K562 (cell line): Measurements from ENCODE around the gene NAA38.

Source experiments
- BACH1 ChIP-seq: fragments of 200-800 bp; sonication (Bioruptor generic); IDR thresholded peaks from 2 replicates; pipeline ENCODE4 v1.6.1; 2016; ENCODE audit warnings: missing genetic modification characterization, missing compliant biosample characterization
- E2F3 ChIP-seq: fragments of 250-450 bp; sonication (Bioruptor Pico); IDR thresholded peaks from 2 replicates; pipeline ENCODE4 v1.4.0; 2020; ENCODE audit warnings: mild to moderate bottlenecking
- EP300 ChIP-seq: IDR thresholded peaks from 2 replicates; pipeline ENCODE4 v1.6.1; 2012; ENCODE audit warnings: low read length, improper control_type of control experiment
- GATA2 ChIP-seq: sonication (generic); formaldehyde crosslinking; IDR thresholded peaks from 2 replicates; pipeline ENCODE4 v1.4.0; 2020; ENCODE audit warnings: mild to moderate bottlenecking, missing genetic modification reagents
- MAFG ChIP-seq: fragments of 450-650 bp; conservative IDR thresholded peaks from 2 replicates; pipeline ENCODE4 v1.6.1; 2016; ENCODE audit warnings: missing genetic modification characterization, missing compliant biosample characterization
- TF ChIP-seq, protein P1 (sequence below): sonication (generic); formaldehyde crosslinking; IDR thresholded peaks from 2 replicates; pipeline ENCODE4 v1.5.0; 2020; ENCODE audit warnings: missing genetic modification reagents
- TF ChIP-seq, protein P2 (sequence below): sonication (generic); formaldehyde crosslinking; IDR thresholded peaks from 2 replicates; pipeline ENCODE4 v1.8.0; 2022; ENCODE audit warnings: mild to moderate bottlenecking, missing genetic modification reagents
- TF ChIP-seq, protein P3 (sequence below): fragments of 450-650 bp; IDR thresholded peaks from 2 replicates; pipeline ENCODE4 v1.6.1; 2016
- TF ChIP-seq, protein P4 (sequence below): fragments of 200-800 bp; sonication (Bioruptor generic); IDR thresholded peaks from 2 replicates; pipeline ENCODE4 v1.6.1; 2017; ENCODE audit warnings: missing genetic modification characterization, missing compliant biosample characterization
- TF ChIP-seq, protein P5 (sequence below): fragments of 450-650 bp; IDR thresholded peaks from 2 replicates; pipeline ENCODE4 v1.6.1; 2018; ENCODE audit warnings: mild to moderate bottlenecking, low read depth; ENCODE audit not compliant: partially characterized antibody
- TF ChIP-seq, protein P6 (sequence below), 3 experiments: IDR thresholded peaks in 2 of 3; conservative IDR thresholded peaks in 1 of 3; 2 replicates each; pipeline ENCODE4 v1.5.1; 2011 to 2012; ENCODE audit warnings: low read length in 3 of 3, mild to moderate bottlenecking in 3 of 3, control low read depth in 2 of 3, improper control_type of control experiment in 1 of 3, inconsistent platforms in 1 of 3, low read depth in 1 of 3, mixed read lengths in 1 of 3, moderate library complexity in 1 of 3; ENCODE audit not compliant: insufficient read depth in 2 of 3

DNA sequence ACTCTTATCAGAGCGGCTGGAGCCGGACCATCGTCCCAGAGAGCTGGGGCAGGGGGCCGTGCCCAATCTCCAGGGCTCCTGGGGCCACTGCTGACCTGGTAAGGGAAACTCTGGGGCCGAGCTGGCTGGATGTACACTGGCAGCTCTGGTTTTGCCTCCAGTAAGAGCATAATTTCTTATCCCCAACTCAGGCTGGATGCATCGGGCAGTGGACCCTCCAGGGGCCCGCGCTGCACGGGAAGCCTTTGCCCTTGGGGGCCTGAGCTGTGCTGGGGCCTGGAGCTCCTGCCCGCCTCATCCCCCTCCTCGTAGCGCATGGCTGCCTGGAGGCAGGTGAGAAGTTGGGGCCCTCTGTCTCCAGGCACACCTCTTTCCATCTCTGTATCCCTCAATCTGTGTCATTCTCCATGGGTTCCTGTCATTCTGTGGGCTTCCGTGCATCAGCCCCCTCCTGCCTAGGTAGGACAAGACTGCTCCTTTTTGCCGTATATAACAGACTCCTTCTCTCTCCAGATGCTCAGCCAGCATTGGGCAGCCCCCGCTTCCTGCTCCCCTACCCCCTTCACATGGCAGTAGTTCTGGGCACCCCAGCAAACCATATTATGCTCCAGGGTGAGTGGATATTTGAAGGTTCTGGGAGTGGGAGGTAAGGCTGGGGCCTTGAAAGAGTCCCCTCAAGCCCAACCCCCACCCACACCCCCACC, 11.8 kb downstream of the NAA38 start:
- TF ChIP-seq, protein P1, sequence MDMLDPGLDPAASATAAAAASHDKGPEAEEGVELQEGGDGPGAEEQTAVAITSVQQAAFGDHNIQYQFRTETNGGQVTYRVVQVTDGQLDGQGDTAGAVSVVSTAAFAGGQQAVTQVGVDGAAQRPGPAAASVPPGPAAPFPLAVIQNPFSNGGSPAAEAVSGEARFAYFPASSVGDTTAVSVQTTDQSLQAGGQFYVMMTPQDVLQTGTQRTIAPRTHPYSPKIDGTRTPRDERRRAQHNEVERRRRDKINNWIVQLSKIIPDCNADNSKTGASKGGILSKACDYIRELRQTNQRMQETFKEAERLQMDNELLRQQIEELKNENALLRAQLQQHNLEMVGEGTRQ (CRISPR knock-in tag), result no peak
- TF ChIP-seq E2F3 (CRISPR knock-in tag), result no peak
- no peak for TF ChIP-seq EP300
- no peak for TF ChIP-seq GATA2
- TF ChIP-seq, protein P2, sequence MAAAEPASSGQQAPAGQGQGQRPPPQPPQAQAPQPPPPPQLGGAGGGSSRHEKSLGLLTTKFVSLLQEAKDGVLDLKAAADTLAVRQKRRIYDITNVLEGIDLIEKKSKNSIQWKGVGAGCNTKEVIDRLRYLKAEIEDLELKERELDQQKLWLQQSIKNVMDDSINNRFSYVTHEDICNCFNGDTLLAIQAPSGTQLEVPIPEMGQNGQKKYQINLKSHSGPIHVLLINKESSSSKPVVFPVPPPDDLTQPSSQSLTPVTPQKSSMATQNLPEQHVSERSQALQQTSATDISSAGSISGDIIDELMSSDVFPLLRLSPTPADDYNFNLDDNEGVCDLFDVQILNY, result no peak
- TF ChIP-seq, protein P3, sequence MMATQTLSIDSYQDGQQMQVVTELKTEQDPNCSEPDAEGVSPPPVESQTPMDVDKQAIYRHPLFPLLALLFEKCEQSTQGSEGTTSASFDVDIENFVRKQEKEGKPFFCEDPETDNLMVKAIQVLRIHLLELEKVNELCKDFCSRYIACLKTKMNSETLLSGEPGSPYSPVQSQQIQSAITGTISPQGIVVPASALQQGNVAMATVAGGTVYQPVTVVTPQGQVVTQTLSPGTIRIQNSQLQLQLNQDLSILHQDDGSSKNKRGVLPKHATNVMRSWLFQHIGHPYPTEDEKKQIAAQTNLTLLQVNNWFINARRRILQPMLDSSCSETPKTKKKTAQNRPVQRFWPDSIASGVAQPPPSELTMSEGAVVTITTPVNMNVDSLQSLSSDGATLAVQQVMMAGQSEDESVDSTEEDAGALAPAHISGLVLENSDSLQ, result no peak
- TF ChIP-seq, protein P4, sequence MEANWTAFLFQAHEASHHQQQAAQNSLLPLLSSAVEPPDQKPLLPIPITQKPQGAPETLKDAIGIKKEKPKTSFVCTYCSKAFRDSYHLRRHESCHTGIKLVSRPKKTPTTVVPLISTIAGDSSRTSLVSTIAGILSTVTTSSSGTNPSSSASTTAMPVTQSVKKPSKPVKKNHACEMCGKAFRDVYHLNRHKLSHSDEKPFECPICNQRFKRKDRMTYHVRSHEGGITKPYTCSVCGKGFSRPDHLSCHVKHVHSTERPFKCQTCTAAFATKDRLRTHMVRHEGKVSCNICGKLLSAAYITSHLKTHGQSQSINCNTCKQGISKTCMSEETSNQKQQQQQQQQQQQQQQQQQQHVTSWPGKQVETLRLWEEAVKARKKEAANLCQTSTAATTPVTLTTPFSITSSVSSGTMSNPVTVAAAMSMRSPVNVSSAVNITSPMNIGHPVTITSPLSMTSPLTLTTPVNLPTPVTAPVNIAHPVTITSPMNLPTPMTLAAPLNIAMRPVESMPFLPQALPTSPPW (CRISPR knock-in tag), result no peak
- TF ChIP-seq, protein P5, sequence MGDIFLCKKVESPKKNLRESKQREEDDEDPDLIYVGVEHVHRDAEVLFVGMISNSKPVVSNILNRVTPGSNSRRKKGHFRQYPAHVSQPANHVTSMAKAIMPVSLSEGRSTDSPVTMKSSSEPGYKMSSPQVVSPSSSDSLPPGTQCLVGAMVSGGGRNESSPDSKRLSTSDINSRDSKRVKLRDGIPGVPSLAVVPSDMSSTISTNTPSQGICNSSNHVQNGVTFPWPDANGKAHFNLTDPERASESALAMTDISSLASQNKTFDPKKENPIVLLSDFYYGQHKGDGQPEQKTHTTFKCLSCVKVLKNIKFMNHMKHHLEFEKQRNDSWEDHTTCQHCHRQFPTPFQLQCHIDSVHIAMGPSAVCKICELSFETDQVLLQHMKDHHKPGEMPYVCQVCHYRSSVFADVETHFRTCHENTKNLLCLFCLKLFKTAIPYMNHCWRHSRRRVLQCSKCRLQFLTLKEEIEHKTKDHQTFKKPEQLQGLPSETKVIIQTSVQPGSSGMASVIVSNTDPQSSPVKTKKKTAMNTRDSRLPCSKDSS, result no peak
- TF ChIP-seq BACH1, result no peak
- TF ChIP-seq, protein P6, sequence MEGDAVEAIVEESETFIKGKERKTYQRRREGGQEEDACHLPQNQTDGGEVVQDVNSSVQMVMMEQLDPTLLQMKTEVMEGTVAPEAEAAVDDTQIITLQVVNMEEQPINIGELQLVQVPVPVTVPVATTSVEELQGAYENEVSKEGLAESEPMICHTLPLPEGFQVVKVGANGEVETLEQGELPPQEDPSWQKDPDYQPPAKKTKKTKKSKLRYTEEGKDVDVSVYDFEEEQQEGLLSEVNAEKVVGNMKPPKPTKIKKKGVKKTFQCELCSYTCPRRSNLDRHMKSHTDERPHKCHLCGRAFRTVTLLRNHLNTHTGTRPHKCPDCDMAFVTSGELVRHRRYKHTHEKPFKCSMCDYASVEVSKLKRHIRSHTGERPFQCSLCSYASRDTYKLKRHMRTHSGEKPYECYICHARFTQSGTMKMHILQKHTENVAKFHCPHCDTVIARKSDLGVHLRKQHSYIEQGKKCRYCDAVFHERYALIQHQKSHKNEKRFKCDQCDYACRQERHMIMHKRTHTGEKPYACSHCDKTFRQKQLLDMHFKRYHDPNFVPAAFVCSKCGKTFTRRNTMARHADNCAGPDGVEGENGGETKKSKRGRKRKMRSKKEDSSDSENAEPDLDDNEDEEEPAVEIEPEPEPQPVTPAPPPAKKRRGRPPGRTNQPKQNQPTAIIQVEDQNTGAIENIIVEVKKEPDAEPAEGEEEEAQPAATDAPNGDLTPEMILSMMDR (IDR thresholded peaks at IDR 0.05 in 2 of 3, conservative IDR thresholded peaks at IDR 0.05 in 1 of 3; ENCODE audit: insufficient read depth in 2 of 3, low read depth in 1 of 3, low read length in 3 of 3), result no peak
- no peak for TF ChIP-seq MAFG (tag)
